Mammary epithelial cell (primary cell): ENCODE measurements around the gene LRRC72.

Experiments used
- EZH2 ChIP-seq: IDR thresholded peaks from 2 replicates; pipeline ENCODE4 v1.6.1; 2012; ENCODE audit warnings: low read length, inconsistent platforms, borderline replicate concordance
- TF ChIP-seq, protein P1 (sequence below), 2 donors: IDR thresholded peaks in 1 of 2; conservative IDR thresholded peaks in 1 of 2; 2 replicates each; pipeline ENCODE4 v1.5.1; 2011 to 2012; ENCODE audit warnings: inconsistent platforms in 2 of 2, low read length in 2 of 2, mild to moderate bottlenecking in 2 of 2, control low read depth in 1 of 2, low read depth in 1 of 2; ENCODE audit not compliant: insufficient read depth in 1 of 2; ENCODE audit errors: extremely low read depth in 1 of 2

DNA sequence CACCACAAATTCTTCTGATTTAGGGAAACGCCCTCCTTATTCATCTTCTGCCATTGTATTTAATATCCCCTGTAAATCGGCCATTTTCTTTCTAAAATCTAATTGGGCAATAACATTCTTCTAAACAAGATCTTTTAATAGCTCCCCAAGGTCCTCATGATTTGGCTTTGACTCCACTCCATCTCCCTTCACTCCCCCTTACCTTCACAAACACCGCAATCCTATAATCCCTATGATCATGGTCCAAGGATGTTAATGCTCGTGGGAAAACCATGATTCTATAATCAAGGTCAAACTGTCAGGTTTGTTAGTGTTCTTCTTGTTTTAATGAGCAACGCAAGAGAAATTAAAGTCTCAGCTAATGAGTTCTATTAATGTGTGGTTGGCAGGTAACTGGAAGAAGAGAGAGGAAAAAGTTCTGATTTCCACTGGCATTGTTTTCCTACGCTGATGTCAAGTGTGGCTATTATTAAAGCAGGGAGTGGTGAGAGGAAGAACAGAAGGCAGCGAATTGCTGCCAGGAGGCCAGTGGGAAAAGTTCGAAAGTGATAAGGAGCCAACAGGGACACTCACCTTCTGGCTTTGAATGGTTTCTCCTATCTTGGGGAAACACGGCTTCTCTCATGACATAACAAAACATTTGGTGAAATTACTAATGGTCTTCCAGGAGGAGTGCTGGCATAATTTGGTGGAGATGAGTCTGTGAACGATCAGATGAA, 28.1 kb downstream of the LRRC72 start:
- TF ChIP-seq, protein P1, sequence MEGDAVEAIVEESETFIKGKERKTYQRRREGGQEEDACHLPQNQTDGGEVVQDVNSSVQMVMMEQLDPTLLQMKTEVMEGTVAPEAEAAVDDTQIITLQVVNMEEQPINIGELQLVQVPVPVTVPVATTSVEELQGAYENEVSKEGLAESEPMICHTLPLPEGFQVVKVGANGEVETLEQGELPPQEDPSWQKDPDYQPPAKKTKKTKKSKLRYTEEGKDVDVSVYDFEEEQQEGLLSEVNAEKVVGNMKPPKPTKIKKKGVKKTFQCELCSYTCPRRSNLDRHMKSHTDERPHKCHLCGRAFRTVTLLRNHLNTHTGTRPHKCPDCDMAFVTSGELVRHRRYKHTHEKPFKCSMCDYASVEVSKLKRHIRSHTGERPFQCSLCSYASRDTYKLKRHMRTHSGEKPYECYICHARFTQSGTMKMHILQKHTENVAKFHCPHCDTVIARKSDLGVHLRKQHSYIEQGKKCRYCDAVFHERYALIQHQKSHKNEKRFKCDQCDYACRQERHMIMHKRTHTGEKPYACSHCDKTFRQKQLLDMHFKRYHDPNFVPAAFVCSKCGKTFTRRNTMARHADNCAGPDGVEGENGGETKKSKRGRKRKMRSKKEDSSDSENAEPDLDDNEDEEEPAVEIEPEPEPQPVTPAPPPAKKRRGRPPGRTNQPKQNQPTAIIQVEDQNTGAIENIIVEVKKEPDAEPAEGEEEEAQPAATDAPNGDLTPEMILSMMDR (conservative IDR thresholded peaks at IDR 0.05 in 1 of 2, IDR thresholded peaks at IDR 0.05 in 1 of 2; ENCODE audit: extremely low read depth in 1 of 2, insufficient read depth in 1 of 2, low read depth in 1 of 2, low read length in 2 of 2): no peak
- TF ChIP-seq EZH2: no peak
